GM19397 (cell line): Measurements from ENCODE around the gene B4GALT5.
"Not testable (repeated sequence)": the region's sequence is repeated elsewhere in the genome, so short reads cannot be mapped to it uniquely, and the experiment has no call there.

Experiments used
- ATAC-seq: cut with Tn5 transposase; IDR thresholded peaks from one replicate; pipeline ENCODE4 v1.9.1; 2021; ENCODE audit warnings: mild to moderate bottlenecking, moderate library complexity; ENCODE audit not compliant: unreplicated experiment

The B4GALT5 gene

DNA sequence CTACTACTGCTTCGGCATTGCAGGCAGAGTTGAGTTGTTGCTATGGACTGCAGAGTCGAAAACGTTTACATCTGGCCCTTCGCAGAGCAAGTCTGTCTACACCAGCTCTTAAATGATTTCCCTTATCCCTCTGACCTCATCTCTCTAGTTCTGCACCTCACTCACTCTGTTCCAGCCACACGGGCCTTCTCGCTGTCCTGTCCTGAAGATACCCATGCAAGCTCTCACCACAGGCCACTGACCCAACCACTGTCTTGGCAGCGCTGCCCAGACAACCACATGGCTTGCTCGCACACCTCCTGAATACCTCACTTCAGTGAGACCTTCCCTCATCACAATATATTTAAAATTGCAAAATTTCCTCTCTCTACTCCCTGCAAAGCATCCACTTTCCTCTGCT lies 31.4 kb downstream of the B4GALT5 start:
- ATAC-seq = no peak

DNA sequence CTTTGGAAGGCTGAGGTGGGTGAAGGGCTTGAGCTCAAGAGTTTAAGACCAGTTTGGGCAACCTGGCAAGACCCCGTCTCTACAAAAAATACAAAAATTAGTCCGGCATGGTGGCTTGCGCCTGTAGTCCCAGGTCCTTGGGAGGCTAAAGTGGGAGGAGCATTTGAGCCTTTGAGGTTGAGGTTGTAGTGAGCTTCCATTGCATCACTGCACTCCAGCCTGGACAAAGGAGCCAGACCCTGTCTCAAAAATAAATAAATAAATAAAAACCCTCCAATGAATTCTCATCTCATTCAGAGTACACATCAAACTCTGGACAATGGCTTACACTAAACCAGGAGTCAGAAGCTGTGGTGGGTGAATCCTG lies 31.8 kb downstream of the B4GALT5 start:
- ATAC-seq = no peak

GRCh38 chr20:49680484-49680883 lies 33.2 kb downstream of the B4GALT5 start:
- ATAC-seq = no peak

GRCh38 chr20:49679634-49680033 lies 34.0 kb downstream of the B4GALT5 start:
- no peak for ATAC-seq

DNA sequence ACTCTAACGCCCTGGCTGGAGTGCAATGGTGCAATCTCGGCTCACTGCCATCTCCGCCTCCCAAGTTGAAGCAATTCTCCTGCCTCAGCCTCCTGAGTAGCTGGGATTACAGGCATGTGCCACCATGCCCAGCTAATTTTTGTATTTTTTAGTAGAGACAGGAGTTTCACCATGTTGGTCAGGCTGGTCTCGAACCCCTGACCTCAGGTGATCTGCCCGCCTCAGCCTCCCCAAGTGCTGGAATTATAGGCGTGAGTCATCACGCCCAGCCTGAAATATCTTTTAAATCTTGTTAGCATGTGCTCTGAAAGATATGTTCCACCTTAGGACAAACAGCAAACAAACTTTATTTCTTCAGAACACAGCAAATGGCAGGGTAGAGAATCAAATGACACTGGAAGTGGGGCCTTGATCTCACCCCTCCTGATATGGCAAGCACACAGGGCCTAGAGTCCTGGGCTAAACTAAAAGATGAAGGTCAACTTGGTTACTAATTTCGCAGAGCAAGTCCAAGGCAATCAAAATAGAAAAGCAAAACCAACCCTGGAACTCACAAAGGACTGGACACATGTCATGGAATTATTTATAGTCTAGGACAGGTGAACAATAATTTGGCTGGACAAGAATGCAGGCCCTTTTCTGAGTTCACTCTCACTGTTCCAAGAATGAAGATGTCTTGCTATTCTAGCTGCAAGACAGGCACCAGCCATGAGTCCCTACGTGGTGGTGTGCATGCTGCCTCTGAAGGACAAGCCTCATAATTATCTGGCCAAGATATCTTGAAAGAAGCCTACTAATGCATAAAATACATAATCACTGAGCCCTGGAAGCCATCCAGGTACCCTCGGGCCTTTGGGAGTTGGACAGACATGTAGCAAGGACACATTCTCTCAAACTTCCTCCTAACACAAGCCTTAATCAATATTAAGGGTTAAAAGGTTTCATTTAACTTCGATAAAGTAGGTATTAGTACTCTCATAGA lies 35.6 kb downstream of the B4GALT5 start:
- no peak for ATAC-seq

- ATAC-seq = no peak
These were observed 36.9 kb downstream of the B4GALT5 start for GRCh38 chr20:49676581-49677291.

DNA sequence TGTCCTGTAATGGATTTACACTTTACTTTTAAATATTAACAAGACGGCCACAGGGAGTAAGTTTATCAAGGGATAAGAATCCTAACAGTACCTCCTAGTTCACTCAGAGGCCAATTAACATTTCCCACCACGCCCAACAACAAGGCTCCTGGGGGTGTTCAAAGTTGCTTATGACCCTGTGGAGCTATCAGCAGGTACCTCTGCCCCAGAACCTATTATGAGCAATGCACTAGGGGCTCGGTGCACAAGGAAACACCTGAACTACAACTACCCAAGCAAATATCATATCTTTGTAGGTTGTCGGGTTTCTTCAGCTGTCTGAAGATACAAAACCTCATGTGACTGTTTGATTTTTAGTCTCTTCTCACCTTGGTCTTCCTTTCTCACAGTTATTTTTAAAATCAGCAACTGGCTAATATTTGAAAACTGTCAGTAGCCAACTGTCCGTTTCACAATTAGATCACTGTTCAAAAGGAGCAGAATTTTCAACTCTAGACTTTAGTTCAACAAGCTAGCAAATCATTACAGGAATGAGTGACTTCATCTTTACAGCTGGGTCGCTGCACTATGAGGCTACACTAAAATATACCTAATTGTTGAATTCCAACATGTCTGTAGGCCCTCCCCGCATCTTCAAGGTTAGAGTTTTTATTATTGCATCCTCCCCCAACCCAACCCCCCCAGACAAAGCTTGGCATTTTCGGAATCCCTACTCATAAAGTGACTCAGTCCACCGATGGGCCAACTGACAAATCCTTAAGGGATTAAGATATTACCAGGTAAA lies 38.1 kb downstream of the B4GALT5 start:
- ATAC-seq = no peak

DNA sequence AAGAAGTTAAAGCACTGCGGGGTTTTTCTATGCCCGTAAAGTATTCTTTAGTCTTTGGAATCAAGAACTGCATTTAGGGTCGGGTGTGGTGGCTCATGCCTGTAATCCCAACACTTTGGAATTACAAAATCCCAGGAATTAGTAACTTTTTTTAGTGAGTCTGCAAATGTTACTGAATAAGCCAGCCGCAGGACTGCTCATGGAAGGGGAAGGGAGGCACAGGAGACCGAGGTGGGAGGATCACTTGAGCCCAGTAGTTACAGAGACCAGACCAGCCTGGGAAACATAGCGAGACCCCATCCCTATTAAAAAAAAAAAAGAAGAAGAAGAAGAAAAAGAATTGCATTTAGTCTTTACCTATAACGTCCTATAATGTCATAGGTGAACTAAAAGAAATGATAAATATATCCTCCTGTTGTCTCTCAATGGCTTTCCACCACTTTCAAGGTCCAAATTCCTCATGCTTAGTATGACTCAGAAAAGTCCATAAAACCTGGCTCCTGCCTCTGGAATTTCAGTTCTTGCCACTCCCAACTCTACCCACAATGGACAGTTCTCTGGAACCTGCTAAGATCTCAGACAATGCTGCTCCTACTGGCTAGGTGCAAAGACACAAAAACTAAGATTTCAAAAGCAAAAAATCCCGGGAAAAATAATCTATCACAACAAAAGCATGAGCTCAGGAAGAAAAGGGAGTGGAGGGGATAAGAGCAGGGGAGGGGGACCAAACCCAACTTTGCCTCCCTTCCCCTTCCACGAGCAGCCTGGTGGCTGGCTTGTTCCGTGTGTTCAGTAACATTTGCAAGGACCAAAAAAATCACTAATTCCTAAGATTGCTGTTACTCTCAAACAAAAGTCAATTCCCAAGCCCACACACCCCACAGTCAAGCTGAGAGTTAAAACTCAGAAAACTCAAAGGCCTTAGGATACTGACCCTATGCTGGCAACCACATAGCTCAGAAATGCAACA lies 39.0 kb downstream of the B4GALT5 start:
- no peak for ATAC-seq

DNA sequence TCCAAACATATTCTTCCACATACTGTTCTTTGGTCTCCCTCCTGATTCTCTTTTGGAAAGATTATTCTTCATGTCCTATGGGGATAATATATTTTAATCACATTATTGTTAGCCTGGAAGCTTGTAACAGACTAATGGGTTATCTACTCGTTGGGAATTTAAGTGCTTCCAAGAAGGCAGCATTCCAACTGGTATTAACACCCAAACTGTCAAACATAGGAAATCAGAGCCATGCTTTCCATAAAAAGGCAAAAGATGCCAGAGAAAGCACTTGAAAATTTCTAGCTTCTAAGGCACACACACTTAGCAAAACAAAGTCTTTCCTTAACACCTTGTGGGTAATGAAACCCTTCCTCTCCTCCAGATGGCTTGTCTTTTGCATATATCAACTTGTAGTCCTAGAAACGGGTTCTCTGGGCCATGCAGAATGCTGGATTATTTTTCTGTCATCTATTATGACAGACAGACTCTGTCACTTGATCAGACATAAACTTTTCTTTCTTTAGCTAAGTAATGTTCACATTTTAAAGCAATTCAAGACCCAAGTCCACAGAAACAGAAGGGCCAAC lies 41.5 kb downstream of the B4GALT5 start:
- ATAC-seq = no peak

GRCh38 chr20:49671433-49671832 lies 42.2 kb downstream of the B4GALT5 start:
- no peak for ATAC-seq

- peak; percentile 62 for ATAC-seq
These were observed 44.0 kb downstream of the B4GALT5 start for GRCh38 chr20:49669601-49670189.

DNA sequence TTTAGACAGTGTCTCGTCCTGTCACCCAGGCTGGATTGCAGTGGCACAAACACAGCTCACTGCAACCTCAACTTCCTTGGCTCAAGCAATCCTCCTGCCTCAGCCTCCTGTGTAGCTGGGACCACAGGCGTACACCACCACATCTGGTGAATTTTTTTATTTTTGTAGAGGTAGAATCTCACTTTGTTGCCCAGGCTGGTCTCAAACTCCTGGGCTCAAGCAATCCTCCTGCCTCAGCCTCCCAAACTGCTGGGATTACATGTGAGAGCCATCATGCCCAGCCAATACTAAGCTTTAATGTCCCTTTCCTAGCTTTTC lies 44.8 kb downstream of the B4GALT5 start:
- not testable (repeated sequence) for ATAC-seq

GRCh38 chr20:49668181-49668877 lies 45.3 kb downstream of the B4GALT5 start:
- peak; percentile 47 for ATAC-seq

DNA sequence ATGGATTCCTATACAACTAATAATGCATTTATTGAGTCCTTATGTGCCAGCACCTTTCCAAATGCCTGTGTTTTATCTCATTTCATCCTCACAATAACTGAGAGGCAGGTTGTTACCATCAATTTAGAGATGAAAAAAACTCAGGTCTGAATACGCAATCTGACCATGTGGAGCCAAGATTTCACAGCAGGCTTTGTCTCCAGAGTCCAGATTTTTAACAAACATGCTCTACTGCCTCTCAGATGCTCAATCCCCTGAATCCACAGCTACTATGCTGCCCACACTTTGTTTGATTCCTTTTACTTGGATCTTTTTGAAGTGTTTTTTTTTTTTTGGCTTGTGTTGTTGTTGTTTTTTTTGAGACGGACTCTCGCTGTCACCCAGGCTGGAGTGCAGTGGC lies 46.8 kb downstream of the B4GALT5 start:
- ATAC-seq = no peak

- ATAC-seq = no peak
These were observed 47.9 kb downstream of the B4GALT5 start for GRCh38 chr20:49665796-49666195.

DNA sequence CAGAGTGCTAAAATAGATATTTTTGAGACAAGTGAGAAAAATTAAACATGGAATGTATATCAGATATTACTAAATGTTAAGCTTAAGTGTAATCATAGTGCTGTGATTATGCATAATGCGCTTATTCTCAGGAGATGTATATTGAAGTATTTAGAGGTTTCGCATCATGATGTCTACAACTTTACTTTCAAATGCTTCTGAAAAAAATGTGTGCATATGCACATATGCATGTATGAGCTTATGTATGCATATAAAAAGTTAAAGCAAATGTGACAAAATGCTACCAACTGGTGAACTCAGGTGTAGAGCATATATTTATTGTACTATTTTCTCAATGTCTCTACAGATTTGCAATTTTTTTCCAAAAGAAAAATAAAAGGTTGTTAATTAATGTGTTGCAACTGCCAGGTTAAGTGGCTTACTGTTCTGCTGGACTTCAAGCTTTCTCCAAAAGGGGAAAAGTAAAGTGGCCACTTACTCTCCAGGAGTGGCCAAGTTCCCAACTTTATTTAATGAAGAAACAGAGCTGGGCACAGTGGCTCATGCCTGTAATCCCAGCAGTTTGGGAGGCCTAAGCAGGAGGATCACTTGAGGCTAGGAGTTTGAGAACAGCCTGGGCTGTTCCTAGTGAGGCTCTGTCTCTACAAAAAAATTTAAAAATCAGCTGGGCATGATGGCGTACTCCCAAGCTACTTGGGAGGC lies 48.9 kb downstream of the B4GALT5 start:
- ATAC-seq = no peak

GRCh38 chr20:49663112-49663511 lies 50.6 kb downstream of the B4GALT5 start:
- ATAC-seq = no peak

GRCh38 chr20:49661560-49662329 lies 51.9 kb downstream of the B4GALT5 start:
- no peak for ATAC-seq
